Thoracic aorta (tissue), 2 donors: ENCODE results near the gene TNKS2. TPM values are rescaled to one million over a fixed set of nuclear protein-coding genes. Genes with fewer than 3 reads are reported as not detected.

Experiments used
- ATAC-seq: fragments of 150-250 bp; one replicate; pipeline ENCODE4 v1.8.0; 2017; ENCODE audit warnings: low read depth; ENCODE audit not compliant: insufficient number of reproducible peaks, low FRiP score
- DNase-seq: peaks from one replicate; pipeline ENCODE4 v3.0.0-alpha.2; 2020; ENCODE audit warnings: low spot score
- H3K27ac ChIP-seq, 2 donors: fragments of 200-600 bp; sonication (generic); 1 replicate in 1 of 2; 2 replicates in 1 of 2; pipeline ENCODE4 v1.5.1; 2016; ENCODE audit warnings: mild to moderate bottlenecking in 2 of 2, moderate library complexity in 2 of 2
- H3K27me3 ChIP-seq: fragments of 200-600 bp; sonication (generic); replicated peaks from 2 replicates; pipeline ENCODE4 v1.6.0; 2016; ENCODE audit warnings: mild to moderate bottlenecking; ENCODE audit not compliant: insufficient read depth
- H3K36me3 ChIP-seq: fragments of 200-600 bp; sonication (generic); one replicate; pipeline ENCODE4 v1.5.1; 2016
- H3K4me1 ChIP-seq, 2 donors: fragments of 200-600 bp; sonication (generic); 1 replicate in 1 of 2; 2 replicates in 1 of 2; pipeline versions ENCODE4 v1.5.1 to v1.6.0; 2016; ENCODE audit warnings: low read depth in 2 of 2, mild to moderate bottlenecking in 1 of 2; ENCODE audit not compliant: control insufficient read depth in 1 of 2
- H3K4me3 ChIP-seq: fragments of 200-600 bp; sonication (generic); 2 replicates; pipeline ENCODE4 v1.5.1; 2016; ENCODE audit warnings: mild to moderate bottlenecking
- H3K9me3 ChIP-seq: fragments of 200-600 bp; sonication (generic); 2 replicates; pipeline ENCODE4 v1.5.1; 2016
- total RNA-seq, 2 donors: library from RNA; depleted of rRNA; stranded (reverse); fragments of >200 nt; gene quantifications; one replicate each; pipeline versions ENCODE4 v1.1.0 to v1.2.3, GENCODE V29; 2016
- TF ChIP-seq, protein P1 (sequence below): fragments of 200-600 bp; sonication (generic); IDR thresholded peaks from one replicate; pipeline ENCODE4 v1.5.1; 2019; ENCODE audit warnings: antibody characterized with exemption

Gene TNKS2
- total RNA-seq, 2 donors from 2014 or later, result 45.1 to 73.1 TPM

DNA sequence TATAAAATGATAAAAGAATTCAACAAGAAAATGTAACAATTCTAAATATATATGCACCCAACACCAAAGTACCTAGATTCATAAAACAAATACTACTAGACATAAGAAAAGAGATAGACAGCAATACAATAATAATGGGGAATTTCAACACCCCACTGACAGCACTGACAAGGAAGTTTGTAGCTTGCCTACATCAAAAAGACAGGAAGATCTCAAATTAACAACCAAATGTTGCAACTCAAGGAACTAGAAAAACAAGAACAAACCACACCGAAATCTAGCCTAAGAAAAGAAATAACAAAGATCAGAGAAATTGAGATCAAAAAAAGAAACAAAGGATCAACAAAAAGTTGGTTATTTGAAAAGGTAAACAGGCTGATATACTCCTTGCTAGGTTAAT, 36.5 kb upstream of the TNKS2 start:
- Histone ChIP-seq H3K27me3 (no peaks in the 10 kb centered on the region), H3K9me3 (no peaks in the 10 kb centered on the region), H3K36me3 (no peaks in the 10 kb centered on the region), H3K4me3 (no peak overlapping the region), H3K27ac (no peak overlapping the region), H3K4me1 (no peaks in the 10 kb centered on the region)
- DNase-seq (no peak), ATAC-seq (no peak)
- TF ChIP-seq, protein P1, sequence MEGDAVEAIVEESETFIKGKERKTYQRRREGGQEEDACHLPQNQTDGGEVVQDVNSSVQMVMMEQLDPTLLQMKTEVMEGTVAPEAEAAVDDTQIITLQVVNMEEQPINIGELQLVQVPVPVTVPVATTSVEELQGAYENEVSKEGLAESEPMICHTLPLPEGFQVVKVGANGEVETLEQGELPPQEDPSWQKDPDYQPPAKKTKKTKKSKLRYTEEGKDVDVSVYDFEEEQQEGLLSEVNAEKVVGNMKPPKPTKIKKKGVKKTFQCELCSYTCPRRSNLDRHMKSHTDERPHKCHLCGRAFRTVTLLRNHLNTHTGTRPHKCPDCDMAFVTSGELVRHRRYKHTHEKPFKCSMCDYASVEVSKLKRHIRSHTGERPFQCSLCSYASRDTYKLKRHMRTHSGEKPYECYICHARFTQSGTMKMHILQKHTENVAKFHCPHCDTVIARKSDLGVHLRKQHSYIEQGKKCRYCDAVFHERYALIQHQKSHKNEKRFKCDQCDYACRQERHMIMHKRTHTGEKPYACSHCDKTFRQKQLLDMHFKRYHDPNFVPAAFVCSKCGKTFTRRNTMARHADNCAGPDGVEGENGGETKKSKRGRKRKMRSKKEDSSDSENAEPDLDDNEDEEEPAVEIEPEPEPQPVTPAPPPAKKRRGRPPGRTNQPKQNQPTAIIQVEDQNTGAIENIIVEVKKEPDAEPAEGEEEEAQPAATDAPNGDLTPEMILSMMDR, result no peak

DNA sequence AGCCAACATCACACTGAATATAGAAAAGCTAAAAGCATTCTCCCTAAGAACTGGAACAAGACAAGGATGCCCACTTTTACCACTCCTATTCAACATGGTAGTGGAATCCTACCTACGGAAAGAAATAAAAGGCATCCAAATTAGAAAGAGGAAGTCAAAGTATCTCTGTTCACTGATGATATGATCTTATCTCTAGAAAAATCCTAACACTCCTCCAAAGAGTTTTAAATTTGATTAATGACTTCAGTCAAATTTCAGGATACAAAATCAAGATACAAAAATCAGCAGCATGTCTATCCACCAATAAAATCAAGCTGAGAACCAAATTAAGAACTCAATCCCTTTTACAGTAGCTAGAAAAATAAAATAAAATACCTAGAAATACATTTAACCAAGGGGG, 35.3 kb upstream of the TNKS2 start:
- H3K9me3 ChIP-seq, result no peaks in the 10 kb centered on the region
- H3K36me3 ChIP-seq, result no peaks in the 10 kb centered on the region
- TF ChIP-seq, protein P1, result no peak
- no peak overlapping the region for H3K27ac ChIP-seq
- no peak overlapping the region for H3K4me3 ChIP-seq
- no peak for DNase-seq
- no peaks in the 10 kb centered on the region for H3K4me1 ChIP-seq
- no peak for ATAC-seq
- H3K27me3 ChIP-seq, result no peaks in the 10 kb centered on the region

DNA sequence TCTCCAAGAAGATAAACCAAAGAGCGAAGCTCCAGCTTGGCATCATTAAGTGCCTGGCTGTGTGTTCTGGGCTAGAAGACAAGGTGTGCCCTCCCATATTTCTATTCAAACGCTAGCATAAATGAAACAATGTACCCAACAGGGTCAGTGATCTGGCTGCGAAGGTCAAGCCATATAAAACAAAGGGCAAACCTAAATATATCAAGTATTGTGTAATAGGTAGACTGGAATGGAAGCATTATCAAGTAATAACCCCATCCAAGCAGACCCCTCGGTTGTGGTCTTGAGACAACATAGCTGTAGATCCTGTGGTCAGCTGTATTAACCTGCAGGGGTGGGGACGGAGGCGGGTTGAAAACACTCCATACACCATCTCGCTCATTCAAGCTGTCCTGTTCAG, 31.6 kb upstream of the TNKS2 start:
- TF ChIP-seq, protein P1, result no peak
- Histone ChIP-seq H3K4me3 (no peak overlapping the region), H3K27ac (no peak overlapping the region), H3K4me1 (no peaks in the 10 kb centered on the region), H3K36me3 (no peaks in the 10 kb centered on the region), H3K27me3 (no peaks in the 10 kb centered on the region), H3K9me3 (no peaks in the 10 kb centered on the region)
- ATAC-seq, result no peak
- DNase-seq, result no peak

DNA sequence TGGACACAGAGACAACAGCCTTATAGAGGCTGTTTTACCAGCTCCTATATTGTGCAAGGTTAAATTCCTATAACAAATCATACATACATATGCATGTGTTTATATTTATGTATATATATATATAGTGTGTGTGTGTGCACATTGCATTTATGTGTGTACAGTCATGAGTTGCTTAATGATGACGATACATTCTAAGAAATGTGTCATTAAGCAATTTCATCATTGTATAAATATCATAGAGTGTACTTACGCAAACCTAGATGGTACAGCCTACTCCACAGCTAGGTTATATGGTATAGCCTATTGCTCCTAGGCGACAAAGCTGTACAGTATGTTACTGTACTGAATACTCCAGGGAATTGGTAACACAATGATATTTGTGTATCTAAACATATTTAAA, 30.1 kb upstream of the TNKS2 start:
- H3K4me1 ChIP-seq, result no peaks in the 10 kb centered on the region
- H3K9me3 ChIP-seq, result no peaks in the 10 kb centered on the region
- TF ChIP-seq, protein P1, result no peak
- no peak overlapping the region for H3K27ac ChIP-seq
- ATAC-seq (no peak), DNase-seq (no peak)
- no peak overlapping the region for H3K4me3 ChIP-seq
- no peaks in the 10 kb centered on the region for H3K36me3 ChIP-seq
- no peaks in the 10 kb centered on the region for H3K27me3 ChIP-seq

DNA sequence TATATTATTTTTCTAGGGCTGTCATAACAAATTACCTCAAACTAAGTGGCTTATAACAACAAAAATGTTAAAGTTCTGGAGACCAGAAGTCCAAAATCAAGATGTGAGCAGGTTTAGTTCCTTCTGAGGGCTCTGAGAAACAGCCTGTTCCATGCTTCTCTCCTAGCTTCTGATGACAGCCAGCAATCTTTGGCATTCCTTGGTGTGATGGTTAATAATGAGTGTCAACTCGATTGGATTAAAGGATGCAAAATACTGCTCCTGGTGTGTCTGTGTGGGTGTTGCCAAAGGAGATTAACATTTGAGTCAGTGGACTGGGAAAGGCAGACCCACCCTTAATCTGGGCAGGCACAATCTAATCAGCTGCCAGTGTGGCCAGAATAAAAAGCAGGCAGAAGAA, 26.3 kb upstream of the TNKS2 start:
- no peaks in the 10 kb centered on the region for H3K27me3 ChIP-seq
- H3K4me1 ChIP-seq, result no peaks in the 10 kb centered on the region
- DNase-seq (no peak), ATAC-seq (no peak)
- H3K9me3 ChIP-seq, result no peaks in the 10 kb centered on the region
- H3K36me3 ChIP-seq, result no peaks in the 10 kb centered on the region
- H3K27ac ChIP-seq, result no peak overlapping the region
- H3K4me3 ChIP-seq, result no peak overlapping the region
- TF ChIP-seq, protein P1, result no peak
